GM18517 (cell line): ENCODE data around the gene SRRM5.

Experiments used
- ATAC-seq: cut with Tn5 transposase; IDR thresholded peaks from one replicate; pipeline ENCODE4 v1.9.1; 2021; ENCODE audit warnings: mild to moderate bottlenecking, moderate library complexity; ENCODE audit not compliant: unreplicated experiment

The SRRM5 gene

GRCh38 chr19:43610493-43610892 is 1.4 kb upstream of the SRRM5 start:
- no peak for ATAC-seq

- no peak for ATAC-seq
Measured at GRCh38 chr19:43612374-43612773, 486 bp downstream of the SRRM5 start.

GRCh38 chr19:43616306-43616705 is 4.4 kb downstream of the SRRM5 start:
- no peak for ATAC-seq

- ATAC-seq, result no peak
Measured at GRCh38 chr19:43616954-43617353, 5.1 kb downstream of the SRRM5 start.

- ATAC-seq, result peak; percentile 28
Measured at GRCh38 chr19:43618921-43619261, 7.0 kb downstream of the SRRM5 start.

- peak; percentile 67 for ATAC-seq
Measured at GRCh38 chr19:43619262-43620060, 7.6 kb downstream of the SRRM5 start, which contains the start of gene ZNF428. ZNF428 (minus strand) TSS chr19:43619629; CDS start chr19:43614304, 5,325 bp downstream.

GRCh38 chr19:43620061-43621001 is 8.4 kb downstream of the SRRM5 start:
- ATAC-seq, result no peak

GRCh38 chr19:43622070-43622469 is 10.2 kb downstream of the SRRM5 start:
- ATAC-seq, result no peak

- no peak for ATAC-seq
Measured at GRCh38 chr19:43622956-43623355, 11.1 kb downstream of the SRRM5 start.

- ATAC-seq, result no peak
Measured at GRCh38 chr19:43623889-43624670, 12.2 kb downstream of the SRRM5 start.

GRCh38 chr19:43624933-43625332 is 13.0 kb downstream of the SRRM5 start:
- no peak for ATAC-seq

GRCh38 chr19:43625918-43626579 is 14.2 kb downstream of the SRRM5 start:
- no peak for ATAC-seq

GRCh38 chr19:43626838-43627237 is 14.9 kb downstream of the SRRM5 start:
- no peak for ATAC-seq

GRCh38 chr19:43628646-43629326 is 16.9 kb downstream of the SRRM5 start:
- ATAC-seq, result no peak

- no peak for ATAC-seq
Measured at GRCh38 chr19:43631491-43631890, 19.6 kb downstream of the SRRM5 start.

- no peak for ATAC-seq
Measured at GRCh38 chr19:43633520-43633919, 21.6 kb downstream of the SRRM5 start.

GRCh38 chr19:43634068-43634467 is 22.2 kb downstream of the SRRM5 start:
- ATAC-seq, result no peak

GRCh38 chr19:43634506-43634871 is 22.6 kb downstream of the SRRM5 start:
- no peak for ATAC-seq

- no peak for ATAC-seq
Measured at GRCh38 chr19:43634872-43635560, 23.1 kb downstream of the SRRM5 start.
